Endothelial cell of umbilical vein (primary cell): ENCODE measurements around the gene DGUOK. TPM values are rescaled to one million over a fixed set of nuclear protein-coding genes. Genes with fewer than 3 reads are reported as not detected.

Source experiments
- BruUV-seq: library from RNA; stranded (reverse); fragments of 400-500 nt; replicated peaks from 2 replicates; lab custom pipeline; 2021; lab: Mats Ljungman, UMichigan
- CTCF ChIA-PET: fragments of 300-600, 350-600 bp; sonication (Branson Sonifier 250); formaldehyde crosslinking; loops from one replicate; lab custom pipeline; 2021; ENCODE audit warnings: antibody characterized with exemption, inconsistent platforms; lab: Charles Lee
- POLR2A ChIA-PET: fragments of 300-600, 350-600 bp; sonication (Branson Sonifier 250); formaldehyde crosslinking; loops from one replicate; lab custom pipeline; 2021; ENCODE audit warnings: antibody characterized with exemption, inconsistent platforms; lab: Charles Lee
- DNase-seq: peaks from one replicate; pipeline ENCODE4 v3.0.0-alpha.2; 2011; ENCODE audit warnings: low read depth, low spot score
- FAIRE-seq: peaks from 2 replicates; lab custom pipeline; 2011; peaks lifted over from hg19 to GRCh38; lab: Jason Lieb, UNC
- H2AFZ ChIP-seq: 2 replicates; pipeline ENCODE4 v1.6.0; 2012; ENCODE audit warnings: low read depth, low read length, control low read depth, inconsistent platforms
- H3K27ac ChIP-seq: 2 replicates; pipeline ENCODE4 v1.5.1; 2011; ENCODE audit warnings: low read depth, mild to moderate bottlenecking, control low read depth, low read length, moderate library complexity; ENCODE audit not compliant: insufficient read depth
- H3K27me3 ChIP-seq, 2 experiments: 2 replicates each; pipeline versions ENCODE4 v1.6.0 to v1.6.1; 2011; ENCODE audit warnings: low read length in 2 of 2, mixed read lengths in 1 of 2; ENCODE audit not compliant: control insufficient read depth in 2 of 2, insufficient read depth in 2 of 2
- H3K36me3 ChIP-seq, 2 experiments: 2 replicates in 1 of 2; 3 replicates in 1 of 2; pipeline ENCODE4 v1.5.1; 2011; ENCODE audit warnings: low read length in 2 of 2, mild to moderate bottlenecking in 1 of 2, moderate library complexity in 1 of 2; ENCODE audit not compliant: control insufficient read depth in 2 of 2, insufficient read depth in 2 of 2; ENCODE audit errors: extremely low read depth in 1 of 2
- H3K4me1 ChIP-seq: 3 replicates; pipeline ENCODE4 v1.5.1; 2011; ENCODE audit warnings: mild to moderate bottlenecking, low read length; ENCODE audit not compliant: control insufficient read depth, insufficient read depth; ENCODE audit errors: extremely low read depth
- H3K4me2 ChIP-seq: 2 replicates; pipeline ENCODE4 v1.6.1; 2011; ENCODE audit warnings: low read length, control low read depth, mixed read lengths; ENCODE audit not compliant: insufficient read depth
- H3K4me3 ChIP-seq, 3 experiments: fragments of 200-600 bp in 1 of 3; sonication (generic), shearing (Covaris generic) in 1 of 3; replicated peaks in 1 of 3; 2 replicates each; pipeline ENCODE4 v1.5.1; 2011 to 2016; ENCODE audit warnings: control low read depth in 3 of 3, low read length in 3 of 3, mild to moderate bottlenecking in 2 of 3, inconsistent platforms in 1 of 3, low read depth in 1 of 3, moderate library complexity in 1 of 3; ENCODE audit not compliant: insufficient read depth in 1 of 3
- H3K79me2 ChIP-seq: 2 replicates; pipeline ENCODE4 v1.6.0; 2012; ENCODE audit warnings: low read length, inconsistent platforms; ENCODE audit not compliant: control insufficient read depth, insufficient read depth
- H3K9ac ChIP-seq: replicated peaks from 2 replicates; pipeline ENCODE3; 2011; ENCODE audit warnings: low read length, control low read depth; ENCODE audit not compliant: insufficient read depth; ENCODE audit errors: extremely low read depth
- H3K9me1 ChIP-seq: replicated peaks from 3 replicates; pipeline ENCODE4 v1.6.0; 2011; ENCODE audit warnings: mild to moderate bottlenecking, low read length; ENCODE audit not compliant: control insufficient read depth, insufficient read depth; ENCODE audit errors: extremely low read depth
- H3K9me3 ChIP-seq: replicated peaks from 2 replicates; pipeline ENCODE4 v1.5.1; 2012; ENCODE audit warnings: low read length, inconsistent platforms; ENCODE audit not compliant: control insufficient read depth, insufficient read depth
- H4K20me1 ChIP-seq: replicated peaks from 2 replicates; pipeline ENCODE3; 2011; ENCODE audit warnings: mild to moderate bottlenecking, low read length; ENCODE audit not compliant: control insufficient read depth, insufficient read depth; ENCODE audit errors: extremely low read depth
- EZH2 ChIP-seq: IDR thresholded peaks from 2 replicates; pipeline ENCODE4 v1.6.1; 2012; ENCODE audit warnings: borderline replicate concordance, low read depth, mild to moderate bottlenecking, moderate library complexity, low read length, inconsistent platforms; ENCODE audit not compliant: severe bottlenecking
- FOS ChIP-seq: IDR thresholded peaks from 2 replicates; pipeline ENCODE4 v1.6.1; 2011; ENCODE audit warnings: mild to moderate bottlenecking, low read length, moderate library complexity, borderline replicate concordance; ENCODE audit not compliant: insufficient read depth
- GATA2 ChIP-seq: IDR thresholded peaks from 2 replicates; pipeline ENCODE4 v1.7.0; 2011; ENCODE audit warnings: low read depth, mild to moderate bottlenecking, moderate library complexity, mixed read lengths, low read length; ENCODE audit not compliant: insufficient read length, insufficient read depth
- JUN ChIP-seq: IDR thresholded peaks from 2 replicates; pipeline ENCODE4 v1.6.1; 2011; ENCODE audit warnings: borderline replicate concordance, low read depth; ENCODE audit not compliant: insufficient read length, insufficient read depth
- MAX ChIP-seq: IDR thresholded peaks from 2 replicates; pipeline ENCODE4 v1.6.1; 2011; ENCODE audit not compliant: insufficient read depth, insufficient read length
- MYC ChIP-seq: IDR thresholded peaks from one replicate; pipeline ENCODE4 v1.6.1; 2011; ENCODE audit warnings: mild to moderate bottlenecking, low read depth, low read length
- POLR2A ChIP-seq: IDR thresholded peaks from 2 replicates; pipeline ENCODE4 v1.6.1; 2012; ENCODE audit warnings: low read depth, mild to moderate bottlenecking, control low read depth, low read length
- POLR2AphosphoS5 ChIP-seq: IDR thresholded peaks from 2 replicates; pipeline ENCODE4 v1.6.1; 2012; ENCODE audit warnings: low read depth, mild to moderate bottlenecking, control low read depth, low read length, moderate library complexity; ENCODE audit not compliant: insufficient read depth
- dilution Hi-C: fragments of 300-500 bp; cut with MboI; formaldehyde crosslinking; loops from one replicate; pipeline ENCODE4 v1.15.0; 2019; ENCODE audit warnings: low sequenced_read_pairs; ENCODE audit not compliant: extremely low pct_ligation_motif_present
- intact Hi-C: fragments of 100-400 bp; cut with micrococcal nuclease; formaldehyde crosslinking; loops from one replicate; pipeline ENCODE4 v1.10.0; 2022
- polyA plus RNA-seq, 4 experiments: library from polyadenylated mRNA; depleted of rRNA in 3 of 4; stranded (reverse) in 3 of 4; unstranded in 1 of 4; fragments of >200 nt; gene quantifications; 2 replicates each; pipeline versions ENCODE4 v1.2.1 to v1.2.3, GENCODE V29; 2011 to 2012; ENCODE audit warnings: missing spikeins in 1 of 4
- total RNA-seq: library from RNA; stranded (reverse); gene quantifications from 2 replicates; pipeline ENCODE4 v1.2.3, GENCODE V29; 2021
- TF ChIP-seq, protein P1 (sequence below), 2 donors: IDR thresholded peaks; 1 replicate in 1 of 2; 2 replicates in 1 of 2; pipeline ENCODE4 v1.5.1; 2011; ENCODE audit warnings: low read length in 2 of 2, mild to moderate bottlenecking in 2 of 2, moderate library complexity in 2 of 2, control low read depth in 1 of 2, inconsistent platforms in 1 of 2, low read depth in 1 of 2; ENCODE audit not compliant: insufficient read depth in 1 of 2; ENCODE audit errors: extremely low read depth in 1 of 2

The DGUOK gene
- total and polyA plus RNA-seq, 2 donors (not counting 3 experiments of a cell fraction or from before 2014, with no cell fraction given) = 51.8 to 77.5 TPM

DNA sequence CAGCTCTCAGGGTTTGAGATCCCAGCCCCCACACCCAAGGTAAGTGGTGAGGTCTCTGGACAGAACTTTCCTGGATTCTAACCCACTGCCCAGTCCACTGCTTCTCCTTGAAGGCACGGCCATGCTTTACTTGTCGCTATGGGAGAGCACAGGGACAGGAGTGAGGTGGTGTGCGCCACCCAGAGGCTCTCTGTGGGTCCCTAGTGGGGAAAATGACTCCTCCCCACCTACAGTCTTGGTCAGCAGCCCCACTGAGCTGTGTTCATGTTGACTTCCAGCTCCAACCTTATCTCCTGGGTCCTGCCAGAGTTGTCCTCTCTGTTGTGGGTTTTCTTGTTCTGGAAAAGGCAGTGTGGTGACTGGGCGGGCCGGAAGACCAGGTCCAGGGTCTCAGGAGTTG, 69.1 kb downstream of the DGUOK start:
- dilution Hi-C loops (no loop called here), intact Hi-C loops (no loop called here)
- TF ChIP-seq MAX (no peak), EZH2 (no peak), FOS (no peak), POLR2AphosphoS5 (no peak), GATA2 (no peak), POLR2A (no peak), MYC (no peak), JUN (no peak)
- TF ChIP-seq, protein P1, sequence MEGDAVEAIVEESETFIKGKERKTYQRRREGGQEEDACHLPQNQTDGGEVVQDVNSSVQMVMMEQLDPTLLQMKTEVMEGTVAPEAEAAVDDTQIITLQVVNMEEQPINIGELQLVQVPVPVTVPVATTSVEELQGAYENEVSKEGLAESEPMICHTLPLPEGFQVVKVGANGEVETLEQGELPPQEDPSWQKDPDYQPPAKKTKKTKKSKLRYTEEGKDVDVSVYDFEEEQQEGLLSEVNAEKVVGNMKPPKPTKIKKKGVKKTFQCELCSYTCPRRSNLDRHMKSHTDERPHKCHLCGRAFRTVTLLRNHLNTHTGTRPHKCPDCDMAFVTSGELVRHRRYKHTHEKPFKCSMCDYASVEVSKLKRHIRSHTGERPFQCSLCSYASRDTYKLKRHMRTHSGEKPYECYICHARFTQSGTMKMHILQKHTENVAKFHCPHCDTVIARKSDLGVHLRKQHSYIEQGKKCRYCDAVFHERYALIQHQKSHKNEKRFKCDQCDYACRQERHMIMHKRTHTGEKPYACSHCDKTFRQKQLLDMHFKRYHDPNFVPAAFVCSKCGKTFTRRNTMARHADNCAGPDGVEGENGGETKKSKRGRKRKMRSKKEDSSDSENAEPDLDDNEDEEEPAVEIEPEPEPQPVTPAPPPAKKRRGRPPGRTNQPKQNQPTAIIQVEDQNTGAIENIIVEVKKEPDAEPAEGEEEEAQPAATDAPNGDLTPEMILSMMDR (IDR thresholded peaks at IDR 0.05; ENCODE audit: extremely low read depth in 1 of 2, insufficient read depth in 1 of 2, low read depth in 1 of 2, low read length in 2 of 2) = no peak
- DNase-seq = no peak
- no TSS peak for BruUV-seq
- no peaks in the 10 kb centered on the region for H3K9me1 ChIP-seq
- H3K4me1 ChIP-seq = no peaks in the 10 kb centered on the region
- no peak overlapping the region for H3K9ac ChIP-seq
- ChIA-PET POLR2A (no interaction called here), CTCF (interaction anchor here (0.8 kb wide), 1 partner anchor 8 kb away, joined by 3 read pairs; no protein-coding TSS in a partner anchor)
- H3K9me3 ChIP-seq = no peaks in the 10 kb centered on the region
- H4K20me1 ChIP-seq = peaks cover 2% of the 10 kb centered on the region
- H3K36me3 ChIP-seq = no peaks in the 10 kb centered on the region
- H3K4me3 ChIP-seq = no peak overlapping the region
- H3K79me2 ChIP-seq = peaks cover 26% of the 10 kb centered on the region
- H3K27me3 ChIP-seq = no peaks in the 10 kb centered on the region
- H2AFZ ChIP-seq = no peak overlapping the region
- no peak overlapping the region for H3K27ac ChIP-seq
- H3K4me2 ChIP-seq = no peak overlapping the region
- no peak for FAIRE-seq
